Adipose tissue (tissue), 3 donors: Measurements from ENCODE around the gene IGSF6. TPM values are rescaled to one million over a fixed set of nuclear protein-coding genes. Genes with fewer than 3 reads are reported as not detected.
A peak's percentile ranks its signal among the peaks of the same experiment; 100 is the strongest.
"Not testable (repeated sequence)": the region's sequence is repeated elsewhere in the genome, so short reads cannot be mapped to it uniquely, and the experiment has no call there.

Experiments used
- H3K27ac ChIP-seq: one replicate; pipeline ENCODE4 v1.5.1; 2013; ENCODE audit warnings: low read depth, low read length
- WGBS, 3 donors: extraction: QIAGEN DNeasy Blood & Tissue Kit; methylation state at CpG; one replicate each; pipeline ENCODE4 v1.1.7; 2013; 5-methylcytosine and 5-hydroxymethylcytosine counted together
- polyA plus RNA-seq, 3 donors: library from polyadenylated mRNA; stranded (reverse); fragments of 200-250 nt; gene quantifications; one replicate each; pipeline ENCODE4 v1.2.3, GENCODE V29; 2013
- donor health status: healthy with polysubstance abuse.
- donor health status: Bipolar disorder and iron deficiency.
- donor health status: healthy.

IGSF6 gene
- polyA plus RNA-seq, 3 donors: 0.32 to 4.6 (median 3.8) TPM

DNA sequence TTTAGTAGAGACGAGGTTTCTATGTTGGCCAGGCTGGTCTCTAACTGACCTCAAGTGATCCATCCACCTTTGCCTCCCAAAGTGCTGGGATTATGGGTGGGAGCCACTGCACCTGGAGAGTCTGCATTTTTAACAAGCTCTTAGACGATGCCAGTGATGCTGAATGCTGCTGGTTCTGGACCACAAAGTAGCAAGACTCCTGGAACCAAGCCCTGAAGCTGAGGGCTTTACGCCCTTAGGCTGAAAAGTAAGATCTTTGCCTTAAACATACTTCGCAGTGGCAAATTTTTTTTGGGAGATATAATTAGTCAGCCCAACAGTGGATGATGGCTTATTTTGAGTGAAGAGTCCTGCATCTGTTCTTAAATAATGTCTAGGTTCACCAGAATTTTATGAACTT, 39.0 kb downstream of the IGSF6 start:
- WGBS, 3 donors: 95 to 96% (median 96%) methylated on average over 4 of the region's 4 CpGs
- no peak overlapping the region for H3K27ac ChIP-seq

GRCh38 chr16:21611556-21612384, 40.6 kb downstream of the IGSF6 start:
- WGBS, 3 donors: 35 to 40% (median 36%) methylated on average over 7 of the region's 7 CpGs
- H3K27ac ChIP-seq: no peak overlapping the region

- no peak overlapping the region for H3K27ac ChIP-seq
- whole genome bisulfite sequencing, 3 donors: 23 to 38% (median 37%) methylated on average over 4 of the region's 4 CpGs
Measured at GRCh38 chr16:21611198-21611555, 41.2 kb downstream of the IGSF6 start.

DNA sequence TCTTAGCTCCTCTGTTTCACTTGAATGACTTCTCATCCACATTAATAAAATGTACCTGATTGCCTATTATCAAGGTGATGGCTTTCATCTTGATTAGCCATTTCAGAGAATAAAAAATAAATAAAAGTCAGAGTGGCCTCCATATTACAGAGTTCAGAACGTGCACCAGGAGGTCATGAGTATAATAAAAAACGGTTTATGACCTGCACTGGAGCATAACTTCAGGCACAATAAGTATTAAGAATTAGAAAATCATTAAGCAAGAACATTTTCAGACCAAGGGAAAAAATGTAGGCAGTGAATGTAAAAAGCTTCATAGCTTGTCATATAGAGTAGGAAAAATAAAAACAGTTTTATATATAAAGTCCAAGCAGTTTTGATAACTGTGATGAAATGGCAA, 41.6 kb downstream of the IGSF6 start:
- H3K27ac ChIP-seq: no peak overlapping the region
- WGBS, 3 donors: 39 to 83% (median 79%) methylated on average over 2 of the region's 2 CpGs

DNA sequence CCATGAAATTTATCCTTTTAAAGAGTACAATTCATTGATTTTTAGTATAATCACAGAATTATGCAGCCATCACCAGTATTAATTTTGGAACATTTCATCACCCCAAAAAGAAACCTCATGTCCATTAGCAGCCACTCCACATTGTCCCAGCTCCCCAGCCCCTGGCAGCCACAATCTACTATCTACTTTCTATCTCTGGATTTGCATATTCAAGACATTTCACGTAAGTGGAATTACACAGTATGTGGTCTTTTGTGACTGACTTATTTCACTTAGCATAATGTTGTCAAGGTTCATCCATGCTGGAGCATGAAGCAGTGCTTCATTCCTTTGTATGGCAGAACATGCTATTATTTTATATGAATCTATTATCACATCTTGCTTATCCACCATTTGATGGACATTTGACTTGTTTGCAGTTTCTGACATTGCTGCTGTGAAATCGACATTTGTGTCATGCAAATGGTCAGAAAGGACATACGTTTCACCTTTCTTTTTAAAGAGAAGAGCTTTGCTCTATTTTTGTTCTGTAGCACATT, 42.3 kb downstream of the IGSF6 start:
- WGBS, 3 donors: 71 to 88% (median 83%) methylated on average over 3 of the region's 3 CpGs
- H3K27ac ChIP-seq: no peak overlapping the region

DNA sequence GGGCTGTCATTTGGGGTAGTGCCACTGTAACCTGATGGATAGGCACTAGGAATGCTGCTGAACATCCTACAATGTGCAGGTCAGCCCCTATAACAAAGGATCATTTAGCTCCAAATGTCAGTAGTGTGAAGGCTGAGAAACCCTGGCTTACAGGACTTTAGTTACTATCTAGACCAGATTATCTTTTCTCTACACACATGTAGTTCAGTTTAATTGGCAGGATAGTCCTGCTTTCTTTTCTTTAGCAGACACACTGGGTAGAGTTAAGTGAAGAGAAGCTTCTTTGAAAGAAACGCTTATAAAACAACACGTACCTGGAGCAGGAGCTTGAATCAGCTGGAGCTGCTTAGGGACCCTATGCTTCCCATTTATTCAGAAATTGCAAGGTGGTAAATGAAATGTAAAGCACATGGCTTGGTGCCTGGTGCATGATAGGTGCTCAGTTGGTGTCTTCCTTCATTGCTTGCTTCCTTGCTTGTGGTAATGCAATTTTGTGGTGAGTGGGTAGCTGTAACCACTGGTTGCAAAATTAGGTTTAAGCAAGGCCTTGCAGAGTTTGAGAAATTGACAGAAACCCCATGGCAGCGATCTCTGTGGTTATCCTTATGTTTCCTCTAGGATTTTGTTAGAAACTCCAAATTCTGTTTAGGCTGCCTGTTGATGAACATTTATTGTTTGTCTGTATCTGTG, 43.6 kb downstream of the IGSF6 start:
- whole genome bisulfite sequencing, 3 donors: 60 to 82% (median 63%) methylated on average over 3 of the region's 3 CpGs
- peak overlapping the region; percentile 25 for H3K27ac ChIP-seq

DNA sequence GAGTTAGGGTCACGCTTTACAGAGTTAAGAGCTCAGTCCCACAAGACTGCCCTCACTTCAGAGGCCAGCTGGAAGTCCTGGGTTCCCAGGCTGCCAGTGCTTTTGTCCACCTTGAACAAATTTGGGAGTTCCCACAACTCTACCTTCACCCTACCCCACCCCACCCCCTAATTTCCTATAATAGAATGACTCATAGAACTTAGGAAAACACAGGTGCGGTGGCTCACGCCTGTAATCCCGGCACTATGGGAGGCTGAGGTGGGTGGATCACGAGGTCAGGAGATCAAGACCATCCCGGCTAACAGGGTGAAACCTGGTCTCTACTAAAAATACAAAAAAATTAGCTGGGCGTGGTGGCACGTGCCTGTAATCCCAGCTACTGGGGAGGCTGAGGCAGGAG, 46.6 kb downstream of the IGSF6 start:
- 85 to 90% (median 89%) methylated on average over 8 of the region's 8 CpGs for WGBS, 3 donors
- H3K27ac ChIP-seq: not testable (repeated sequence)

DNA sequence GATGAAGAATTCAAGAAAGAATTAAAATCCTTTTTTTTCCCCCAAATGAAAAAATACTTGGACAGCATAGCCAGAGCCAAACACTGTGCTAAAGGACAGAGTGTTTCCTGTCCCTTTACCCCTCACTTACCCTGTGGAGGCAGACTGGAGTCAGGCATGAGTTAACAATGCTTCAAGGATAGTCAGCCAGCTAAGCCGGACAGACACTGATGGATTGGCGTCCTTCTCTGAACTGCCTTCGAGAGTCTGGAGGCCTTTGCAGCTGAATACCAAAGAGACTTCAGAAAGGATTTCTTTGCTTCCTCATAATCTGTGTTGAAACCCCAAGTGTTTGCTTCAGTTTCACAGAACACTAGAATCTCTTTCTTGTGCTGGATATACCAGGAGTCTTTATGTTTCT, 48.5 kb downstream of the IGSF6 start:
- 18 to 32% (median 31%) methylated on average over 3 of the region's 3 CpGs for WGBS, 3 donors
- no peak overlapping the region for H3K27ac ChIP-seq

- 92 to 98% (median 94%) methylated on average over 3 of the region's 3 CpGs for WGBS, 3 donors
Measured at GRCh38 chr16:21602785-21603184, 49.6 kb downstream of the IGSF6 start.

GRCh38 chr16:21600031-21600773, 52.2 kb downstream of the IGSF6 start:
- 0 to 1% (median 0%) methylated on average over 50 to 52 of the region's 52 CpGs for whole genome bisulfite sequencing, 3 donors

More at GRCh38 chr16:21602785-21603184, 49.6 kb downstream of the IGSF6 start:
- no peak overlapping the region for H3K27ac ChIP-seq

DNA sequence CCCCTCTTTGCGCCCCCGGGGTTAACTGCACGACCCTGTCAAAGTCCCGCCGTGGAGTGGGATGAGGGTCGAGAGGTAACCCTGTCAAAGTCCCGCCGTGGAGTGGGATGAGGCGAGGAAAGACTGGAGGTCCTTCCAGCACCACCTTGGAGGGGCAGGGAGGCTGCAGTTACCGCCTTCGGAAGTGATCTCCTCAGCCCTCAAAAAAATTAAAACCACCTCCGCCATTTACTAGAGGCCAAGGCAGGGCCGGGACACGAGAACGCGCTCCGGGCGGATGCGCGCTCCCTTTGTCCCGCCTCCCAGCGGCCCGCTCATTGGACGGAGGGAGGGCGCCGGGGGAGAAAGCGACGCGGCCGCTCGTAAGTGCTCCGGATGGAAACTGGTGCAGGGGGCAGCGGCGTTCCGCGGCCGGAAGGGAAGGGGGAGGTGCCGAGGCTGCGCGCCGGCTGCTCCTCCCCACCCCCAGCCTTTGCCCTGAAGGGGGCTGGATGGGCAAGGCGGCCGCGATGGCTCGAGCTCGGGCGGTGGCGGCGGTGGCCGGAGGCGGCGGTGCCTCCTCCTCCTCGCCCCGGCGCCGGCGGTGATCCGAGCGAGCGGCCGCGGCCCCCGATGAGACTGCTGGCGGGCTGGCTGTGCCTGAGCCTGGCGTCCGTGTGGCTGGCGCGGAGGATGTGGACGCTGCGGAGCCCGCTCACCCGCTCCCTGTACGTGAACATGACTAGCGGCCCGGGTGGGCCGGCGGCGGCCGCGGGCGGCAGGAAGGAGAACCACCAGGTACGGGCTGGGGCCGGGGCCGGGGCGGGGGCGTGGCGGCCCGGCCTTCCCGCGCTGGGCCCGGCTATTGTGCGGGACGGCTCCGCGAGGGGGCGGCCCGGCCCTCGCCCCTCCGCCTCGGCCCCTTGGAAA, 53.0 kb downstream of the IGSF6 start, which contains the start of gene METTL9:
Gene METTL9 (plus strand): TSS at position 456 of the 909 bp plus-strand sequence. CDS start 157 bp downstream, at position 613.
- H3K27ac ChIP-seq: peak within 1 kb of the TSS; percentile 71
- 0 to 1% (median 0%) methylated on average over 55 to 99 of the region's 100 CpGs for WGBS, 3 donors

More at GRCh38 chr16:21600031-21600773, 52.2 kb downstream of the IGSF6 start:
- peak overlapping the region; percentile 71 for H3K27ac ChIP-seq

GRCh38 chr16:21598701-21599121, 53.7 kb downstream of the IGSF6 start:
- no peak overlapping the region for H3K27ac ChIP-seq
- WGBS, 3 donors: 1 to 2% (median 1%) methylated on average over 13 of the region's 13 CpGs

- H3K27ac ChIP-seq: no peak overlapping the region
- WGBS, 3 donors: 79 to 87% (median 81%) methylated on average over 12 of the region's 12 CpGs
Measured at GRCh38 chr16:21598206-21598605, 54.2 kb downstream of the IGSF6 start.

DNA sequence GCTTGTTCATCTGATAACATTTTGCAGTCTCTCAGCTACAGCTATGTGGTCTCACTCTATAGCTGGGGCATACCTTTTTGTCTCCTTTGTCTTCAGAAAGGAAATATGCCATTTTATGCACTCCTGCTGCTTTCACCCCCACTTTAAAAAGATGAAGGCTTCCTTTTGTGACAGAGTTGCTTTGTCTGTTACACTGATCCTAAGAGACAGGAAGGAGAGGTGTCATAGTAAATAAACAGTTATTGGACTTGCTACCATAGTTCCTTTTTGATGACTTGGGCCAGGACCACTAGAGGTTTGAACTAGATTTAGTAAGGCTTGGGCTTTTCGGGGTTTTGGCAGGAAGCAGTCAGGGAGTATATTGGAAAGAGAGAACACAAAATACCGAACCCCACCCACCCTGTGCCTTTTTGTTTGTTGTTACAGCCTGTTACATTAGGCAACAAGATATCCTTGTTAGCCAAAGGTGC, 54.8 kb downstream of the IGSF6 start:
- WGBS, 3 donors: 74 to 85% (median 78%) methylated on average over 2 of the region's 2 CpGs
- H3K27ac ChIP-seq: no peak overlapping the region

GRCh38 chr16:21593530-21594289, 58.7 kb downstream of the IGSF6 start:
- WGBS, 3 donors: 65 to 73% (median 69%) methylated on average over 7 of the region's 7 CpGs
- no peak overlapping the region for H3K27ac ChIP-seq

DNA sequence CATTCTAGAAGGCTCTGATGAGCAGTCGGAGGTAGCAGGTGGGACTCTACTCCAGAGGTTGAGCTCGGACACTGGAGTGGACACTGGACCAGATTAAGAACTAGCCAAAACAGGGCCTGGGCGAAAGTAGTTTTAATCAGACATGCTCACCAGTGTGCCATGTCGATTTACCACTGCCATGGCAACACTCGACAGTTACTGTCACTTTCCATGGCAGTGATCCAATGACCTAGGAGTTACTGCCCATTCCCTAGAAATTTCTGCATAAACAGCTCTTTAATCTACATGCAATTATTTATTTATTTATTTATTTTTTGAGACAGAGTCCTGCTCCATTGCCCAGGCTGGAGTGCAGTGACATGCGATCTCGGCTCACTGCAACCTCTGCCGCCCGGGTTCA, 60.2 kb downstream of the IGSF6 start:
- WGBS, 3 donors: 87 to 92% (median 89%) methylated on average over 9 of the region's 9 CpGs
- no peak overlapping the region for H3K27ac ChIP-seq

DNA sequence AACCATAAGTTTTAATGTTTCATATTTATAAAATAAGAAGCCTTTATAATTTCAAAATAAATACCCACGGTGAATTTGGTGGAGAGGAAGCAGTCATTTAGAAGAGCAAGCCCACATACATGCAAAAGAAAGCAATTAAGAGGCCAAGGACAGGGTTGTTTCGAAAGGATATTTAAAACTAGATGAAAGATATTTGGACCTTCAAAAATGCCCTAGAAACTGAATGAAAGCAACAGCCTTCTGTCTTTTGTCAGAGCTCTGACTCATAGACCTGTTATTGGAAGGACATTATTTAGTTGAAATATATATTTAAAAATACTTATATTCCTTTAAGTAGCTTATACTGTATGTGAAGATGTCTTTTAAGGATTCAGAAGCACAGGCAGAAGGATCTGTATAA, 61.6 kb downstream of the IGSF6 start:
- H3K27ac ChIP-seq: no peak overlapping the region
- 42 to 57% (median 44%) methylated on average over 2 of the region's 2 CpGs for WGBS, 3 donors
